Measurements from ENCODE around the gene PEX14.

Gene PEX14

DNA sequence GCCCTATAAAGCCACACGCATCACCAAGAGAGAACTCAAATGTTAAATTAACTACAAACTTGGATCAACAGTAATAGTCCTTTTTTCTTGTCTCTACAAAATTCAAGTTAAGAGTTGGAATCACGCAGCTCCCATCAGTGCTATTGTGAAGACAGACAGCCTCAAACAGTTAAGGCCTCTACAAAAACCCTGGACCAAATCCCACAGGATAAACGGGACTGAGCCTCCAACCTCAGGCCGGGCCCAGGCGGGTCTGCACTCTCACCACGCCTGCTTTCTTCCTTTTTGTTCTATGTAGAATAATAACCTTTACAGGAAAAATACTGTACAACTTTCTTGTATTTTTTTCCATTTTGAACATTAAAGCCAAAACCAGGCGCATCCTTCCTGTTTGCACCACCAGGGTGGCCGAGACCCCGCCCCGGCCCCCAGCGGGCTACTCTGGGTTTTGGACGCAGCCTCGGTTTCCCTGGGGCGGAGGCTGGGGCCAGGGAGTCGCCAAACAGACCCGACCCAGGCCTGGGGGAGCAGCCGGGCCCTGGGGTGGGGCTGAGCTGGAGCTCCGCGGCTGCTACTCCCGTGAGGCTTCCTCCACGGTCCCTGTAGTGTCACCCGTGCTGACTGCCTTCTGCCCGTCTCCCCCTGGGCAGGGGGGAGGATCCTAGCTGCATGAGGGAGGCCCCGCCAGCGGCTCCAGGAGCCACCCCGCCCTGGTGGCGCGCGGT lies 163.2 kb downstream of the PEX14 start:
- no peak for DNase-seq

DNA sequence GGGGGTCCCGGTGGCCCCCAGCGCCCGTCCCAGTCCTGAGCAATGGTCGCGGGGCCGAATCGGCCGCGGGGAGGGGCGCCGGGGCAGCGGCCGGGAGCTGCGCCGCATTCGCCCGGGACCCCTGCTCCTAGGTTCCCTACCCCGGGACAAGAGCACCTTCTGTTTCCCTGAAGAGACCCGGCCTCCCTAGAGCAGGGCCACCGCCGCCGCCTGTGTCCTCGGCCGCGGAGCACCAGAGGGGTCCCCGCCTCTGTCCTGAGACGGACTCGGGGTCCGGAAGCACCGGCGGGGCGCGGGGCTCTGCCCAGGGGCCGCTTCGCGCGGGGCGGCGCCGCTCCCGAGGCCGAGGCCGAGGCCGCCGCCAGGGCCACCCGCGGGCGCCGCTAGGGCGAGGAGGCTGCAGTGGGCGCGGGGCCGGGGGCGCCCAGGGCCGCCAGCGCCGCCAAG lies 163.8 kb downstream of the PEX14 start:
- DNase-seq: no peak

DNA sequence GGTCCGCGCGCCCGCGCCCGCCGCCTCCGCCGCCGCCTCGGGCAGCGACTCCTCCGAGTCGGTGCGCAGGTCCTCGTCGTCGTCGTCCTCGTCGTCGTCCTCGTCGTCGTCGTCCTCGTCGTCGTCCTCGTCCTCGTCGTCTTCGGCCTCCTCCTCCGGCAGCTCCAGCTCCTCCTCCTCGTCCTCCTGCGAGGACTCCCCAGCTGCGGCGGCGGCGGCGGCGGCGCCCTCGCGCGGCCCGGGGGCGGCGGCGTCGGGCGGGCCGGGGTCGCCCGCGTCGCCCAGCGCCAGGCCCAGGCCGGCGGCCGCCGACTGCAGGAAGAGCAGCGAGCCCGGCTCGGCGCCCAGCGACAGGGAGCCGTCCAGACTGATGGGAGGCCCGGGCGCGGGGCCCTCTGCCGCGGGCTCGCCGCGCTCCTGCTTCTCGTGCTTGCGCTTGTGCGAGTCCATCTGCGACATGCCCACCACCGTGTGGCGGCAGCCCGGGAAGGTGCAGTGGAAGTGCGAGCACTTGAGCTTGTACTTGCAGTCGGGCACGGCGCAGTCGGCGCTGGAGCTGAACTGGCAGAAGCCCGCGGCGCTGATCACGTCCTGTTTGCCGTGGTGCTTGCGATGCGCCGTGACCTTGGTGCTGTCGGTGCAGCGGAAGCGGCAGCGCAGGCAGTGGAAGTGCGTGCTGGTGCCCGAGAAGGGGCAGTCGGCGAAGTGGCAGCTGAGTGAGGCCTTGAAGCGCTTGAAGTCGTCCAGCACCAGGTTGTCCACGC lies 164.4 kb downstream of the PEX14 start:
- DNase-seq: no peak

DNA sequence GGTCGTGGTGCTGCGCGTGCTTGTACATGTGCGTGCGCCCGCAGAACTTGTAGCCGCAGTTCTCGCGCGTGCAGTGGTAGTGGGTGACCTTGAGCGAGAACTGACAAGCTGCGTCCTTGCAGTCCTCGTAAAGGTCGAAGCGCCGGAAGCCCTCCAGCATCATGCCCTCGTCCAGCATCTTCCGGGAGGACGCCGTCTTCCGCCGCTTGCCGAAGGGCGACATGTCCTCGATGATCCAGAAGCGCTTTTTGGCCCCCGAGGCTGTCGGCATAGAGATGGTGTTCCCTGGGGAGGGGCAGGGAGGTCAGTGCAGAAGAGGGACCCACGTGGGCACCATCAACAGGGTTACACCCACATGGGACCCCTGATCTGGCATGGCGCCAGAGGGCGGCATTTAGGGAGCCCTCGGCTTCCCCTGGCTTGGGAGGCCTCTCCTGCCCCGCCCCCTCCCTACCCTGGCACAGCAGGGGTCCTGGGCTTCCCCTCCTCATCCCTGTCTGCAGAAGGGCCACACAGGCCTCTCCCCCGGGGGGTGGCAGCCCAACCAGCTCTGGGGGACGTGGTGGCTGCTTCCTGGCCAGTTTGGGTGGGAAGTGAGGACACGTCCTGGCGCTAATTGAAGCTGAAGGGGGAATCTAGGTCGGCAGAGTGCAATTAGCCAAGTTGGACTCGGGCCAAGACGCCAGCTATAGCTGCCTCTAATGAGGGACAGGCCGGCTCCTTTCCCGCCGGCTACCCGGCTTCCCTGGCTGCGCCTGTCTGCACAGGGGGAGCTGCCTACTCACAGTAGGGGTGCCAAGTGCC lies 165.2 kb downstream of the PEX14 start:
- no peak for DNase-seq

DNA sequence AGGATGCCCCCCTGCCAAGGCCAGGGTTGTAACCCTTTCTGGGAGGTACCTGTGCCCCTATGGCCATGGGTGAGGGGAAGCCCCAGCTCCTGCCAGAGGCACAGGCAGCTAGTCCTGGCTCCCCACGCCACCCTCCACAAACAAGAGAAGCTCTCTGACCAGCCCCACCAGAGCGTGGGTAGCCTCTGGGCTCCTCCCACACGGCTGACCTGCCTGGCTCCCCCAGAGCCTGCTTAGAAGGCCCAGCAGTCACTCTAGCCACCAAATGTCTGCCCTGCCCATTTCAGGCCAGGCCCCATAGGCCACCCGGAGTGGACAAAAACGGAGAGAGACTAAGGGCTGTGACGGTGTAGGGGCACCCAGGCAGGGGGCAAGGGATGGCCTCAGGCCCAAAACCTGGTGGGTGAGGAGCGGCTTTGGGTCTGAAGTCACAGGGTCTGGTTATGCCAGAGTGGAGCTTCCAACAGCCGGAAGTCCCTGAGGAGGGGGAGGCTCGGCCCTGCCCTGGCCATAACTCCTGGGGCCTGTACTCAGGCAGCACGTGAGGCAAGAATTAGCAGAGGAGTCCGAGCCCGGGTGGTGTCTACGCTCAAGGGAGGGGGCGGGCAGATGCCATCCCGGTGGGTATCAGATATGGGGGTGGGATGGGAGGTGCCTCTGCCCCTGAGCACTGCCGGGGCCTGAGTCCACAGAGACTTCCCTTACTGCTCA lies 166.2 kb downstream of the PEX14 start:
- DNase-seq: no peak

DNA sequence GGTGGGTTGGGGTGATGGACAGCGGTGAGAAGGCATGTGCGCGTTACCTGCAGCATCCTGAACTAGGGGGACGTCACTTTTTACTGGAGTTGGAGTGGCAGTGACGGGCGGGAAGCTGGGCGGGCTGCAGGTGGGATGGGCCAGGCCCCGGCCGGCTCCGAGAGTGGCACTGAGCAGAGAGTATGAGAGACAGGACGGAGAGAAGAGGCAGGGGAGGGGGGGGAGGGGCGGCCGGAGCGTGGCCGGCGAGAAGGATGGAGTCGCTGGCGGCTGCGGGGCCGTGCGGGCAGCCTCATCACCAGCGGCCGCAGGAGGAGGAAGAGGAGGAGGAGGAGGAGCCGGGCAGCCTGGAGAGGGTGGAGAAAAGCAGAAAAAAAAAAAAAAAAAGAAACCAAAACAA lies 167.2 kb downstream of the PEX14 start:
- no peak for DNase-seq

DNA sequence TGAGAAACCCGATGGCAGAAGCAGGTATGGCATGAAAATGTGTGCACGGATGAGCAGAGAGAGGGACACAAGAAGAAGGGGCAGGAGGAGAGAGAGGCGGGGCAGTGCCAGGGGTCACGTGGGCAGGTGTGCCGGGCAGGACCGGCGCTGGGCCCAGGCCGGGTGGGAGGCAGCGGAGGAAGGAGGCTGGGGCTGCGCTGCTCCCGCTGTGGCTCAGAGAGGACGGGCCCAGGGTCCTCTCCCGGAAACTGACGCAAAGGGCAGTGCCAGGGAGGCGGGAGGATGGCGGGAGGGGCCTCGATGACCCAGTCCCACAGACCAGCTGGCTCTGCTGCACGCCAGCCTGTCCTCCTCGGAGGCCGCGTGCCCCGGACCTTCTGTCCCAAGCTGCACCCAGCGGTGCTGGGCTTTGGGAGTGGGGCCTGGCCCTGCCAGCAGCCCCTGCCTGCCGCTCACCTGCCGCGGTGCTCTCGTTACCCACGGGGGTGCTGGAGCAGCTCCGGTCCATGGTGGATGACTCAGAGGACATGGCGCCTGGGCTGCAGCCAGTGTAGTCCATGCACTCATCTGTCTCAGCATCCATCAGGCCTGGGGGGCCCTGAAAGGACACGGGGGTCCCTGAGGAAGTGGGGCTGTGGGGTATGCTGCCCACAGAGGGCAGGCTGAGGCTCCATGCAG lies 167.8 kb downstream of the PEX14 start:
- DNase-seq: no peak

DNA sequence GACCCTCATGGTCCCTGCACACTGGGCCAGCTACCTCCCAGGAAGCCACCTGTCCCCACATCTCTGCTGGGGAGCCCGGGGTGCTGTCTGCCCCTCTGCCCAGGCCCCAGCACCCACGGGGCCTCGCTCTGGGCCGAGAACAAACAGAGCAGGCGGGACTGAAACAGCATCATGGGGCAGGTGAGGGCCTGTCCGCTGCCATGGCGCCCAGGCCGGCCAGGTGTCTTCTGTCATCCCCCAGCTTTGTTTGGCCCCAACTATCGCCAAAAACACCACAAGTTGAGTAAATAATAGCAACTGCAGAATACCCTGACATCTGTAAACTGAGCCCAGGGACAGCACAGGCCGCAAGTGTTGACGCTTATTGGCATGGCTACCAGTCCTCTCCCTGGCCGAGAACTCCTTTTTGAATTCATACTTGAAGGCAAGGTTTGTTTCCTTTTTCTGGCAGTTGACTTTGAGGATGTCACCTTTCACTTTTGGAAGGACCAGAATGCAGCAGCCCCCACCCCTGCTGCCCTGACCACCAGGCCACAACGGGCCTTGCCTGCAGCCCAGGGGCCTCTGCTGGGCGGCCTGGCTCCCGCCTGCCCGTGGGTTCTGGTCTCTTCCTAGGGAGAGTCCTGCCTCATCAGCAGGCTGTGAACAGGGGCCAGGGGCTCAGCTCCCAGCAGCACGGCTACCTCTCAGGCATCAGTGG lies 169.0 kb downstream of the PEX14 start:
- no peak for DNase-seq

DNA sequence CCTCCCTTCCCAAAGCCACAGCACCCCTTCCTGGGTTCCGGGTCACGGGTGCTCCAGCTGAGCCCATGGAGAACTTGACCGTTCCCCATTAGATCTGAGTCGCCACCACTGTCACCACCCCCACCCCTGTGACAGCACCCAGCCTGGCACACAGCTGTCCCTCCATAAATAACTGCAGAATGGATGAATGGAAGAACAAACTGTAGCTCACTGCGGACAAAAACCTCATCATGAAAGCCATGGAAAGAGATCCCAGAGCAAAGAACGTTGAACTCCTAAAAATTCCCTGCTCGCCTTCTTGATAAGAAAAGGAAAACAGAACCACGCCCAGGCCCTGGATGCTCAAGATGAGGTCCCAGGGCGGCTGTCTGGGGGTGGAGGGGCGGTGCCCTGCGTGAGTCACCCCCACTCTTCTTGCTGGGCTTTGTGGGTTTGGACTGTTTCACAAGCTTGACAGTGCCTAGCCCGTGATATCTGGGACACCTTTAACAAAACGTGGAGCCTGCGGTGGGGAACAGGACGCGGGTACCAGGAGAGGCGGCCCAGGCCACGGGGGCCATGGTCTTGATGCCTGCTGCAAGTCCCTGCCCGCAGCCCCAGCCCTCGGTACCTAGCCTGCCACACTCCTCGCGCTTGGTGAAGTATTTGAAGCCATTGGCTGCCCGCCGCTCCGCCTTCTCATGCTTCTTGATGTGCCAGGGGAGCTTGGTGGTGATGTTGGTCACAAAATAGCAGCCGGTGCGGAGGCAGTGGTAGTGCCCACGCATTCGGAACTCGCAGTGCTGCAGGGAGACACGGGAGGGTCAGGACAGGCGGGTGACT lies 169.8 kb downstream of the PEX14 start:
- no peak for DNase-seq

DNA sequence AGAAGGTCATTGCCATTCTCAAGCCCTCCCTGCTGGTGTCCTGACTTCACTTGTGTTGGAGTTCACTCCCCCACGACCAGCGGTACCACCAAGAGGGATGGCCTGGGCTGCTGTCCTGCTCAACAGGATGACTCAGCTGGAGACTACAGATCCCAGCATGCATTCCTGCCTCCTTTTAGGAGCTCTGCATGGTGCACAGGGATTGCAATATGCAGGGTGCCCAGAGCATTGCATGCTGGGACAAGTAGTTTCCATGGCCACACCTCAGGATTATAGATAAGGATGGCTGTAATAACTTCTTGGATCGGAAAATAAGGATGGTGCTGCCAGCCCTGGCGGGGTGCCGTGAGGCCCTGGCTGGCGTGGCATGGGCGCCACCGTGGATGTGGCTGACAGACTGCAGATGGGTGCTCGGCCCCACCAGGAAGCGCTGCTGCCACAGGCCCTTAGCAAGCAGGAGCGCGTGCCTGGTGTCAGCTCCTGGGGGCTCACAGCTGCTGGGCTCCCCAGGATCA lies 171.7 kb downstream of the PEX14 start:
- DNase-seq: no peak

DNA sequence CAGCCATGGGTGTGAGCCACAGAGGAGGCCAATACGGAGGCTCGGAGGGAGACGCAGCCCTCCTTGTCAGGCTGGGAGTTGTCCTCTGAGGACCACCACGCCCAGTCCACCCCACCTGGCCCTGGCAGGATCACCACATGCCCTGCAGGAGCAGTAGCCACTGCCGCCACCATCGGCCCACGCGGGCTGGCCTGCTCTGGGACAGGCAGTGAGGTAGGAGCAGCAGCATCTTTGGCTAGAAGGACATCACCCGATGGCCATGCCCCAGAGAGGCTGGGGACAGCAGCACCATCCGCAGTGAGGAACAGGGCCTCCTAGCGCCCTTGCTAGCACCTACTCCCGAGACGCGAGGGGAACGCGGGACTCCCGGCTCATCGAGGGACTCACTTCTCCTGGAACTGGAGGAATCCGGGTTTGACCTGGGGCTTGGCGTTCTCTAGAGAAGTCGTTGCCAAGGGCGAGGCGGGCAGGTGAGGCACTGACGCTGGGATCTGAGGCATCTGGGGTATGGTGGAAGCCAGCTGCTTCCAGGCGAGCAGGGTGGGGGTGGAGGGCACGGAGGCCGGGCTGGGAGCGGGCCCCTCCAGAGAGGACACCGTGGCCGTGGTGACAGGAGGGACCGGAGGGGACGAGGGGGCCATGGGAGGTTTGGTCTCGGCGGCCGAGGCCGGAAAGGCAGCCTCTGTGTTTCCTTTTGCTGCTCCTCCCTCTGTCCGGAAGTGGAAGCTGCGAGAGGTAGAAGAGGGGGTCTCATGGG lies 172.8 kb downstream of the PEX14 start:
- DNase-seq: no peak

DNA sequence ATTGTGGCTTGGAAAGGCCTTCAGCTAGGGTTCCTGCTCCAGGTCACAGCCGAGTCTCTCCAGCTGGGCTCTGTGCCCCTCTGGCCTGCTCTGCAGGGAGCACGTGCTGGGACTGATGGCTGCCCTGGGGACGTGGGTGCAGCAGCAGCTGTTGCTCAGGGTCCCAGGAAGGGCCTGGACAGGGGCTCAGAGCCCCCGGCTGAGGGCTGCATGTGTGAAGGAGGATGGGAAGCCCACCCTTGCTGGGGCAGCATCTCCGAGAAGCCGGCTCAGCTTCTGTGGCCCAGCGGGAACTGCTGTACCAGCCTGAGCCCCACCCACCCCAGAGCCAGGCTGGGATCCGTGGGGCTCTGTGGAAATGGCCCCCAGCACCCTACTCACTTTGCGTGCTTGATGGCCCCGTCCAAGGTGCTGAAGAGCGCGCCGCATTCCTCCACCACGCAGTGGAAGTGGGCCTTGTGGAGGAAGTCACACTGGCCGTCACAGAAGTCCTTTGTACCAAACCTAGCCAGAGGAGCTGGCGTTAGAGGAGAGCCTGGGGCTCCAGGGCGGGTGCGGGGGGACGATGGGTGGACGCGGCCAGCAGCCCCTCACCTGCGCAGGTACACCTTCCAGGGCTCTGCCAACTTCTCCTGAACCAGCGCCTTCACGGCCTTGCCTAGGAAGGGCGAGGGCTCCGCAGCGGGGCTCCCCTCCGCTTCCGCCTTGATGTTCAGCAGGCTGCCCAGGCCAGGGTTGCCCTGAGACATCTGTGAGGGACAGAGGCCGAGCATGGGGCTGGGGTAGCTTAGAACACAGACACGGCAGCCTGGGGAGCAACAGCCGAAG lies 174.2 kb downstream of the PEX14 start:
- no peak for DNase-seq

DNA sequence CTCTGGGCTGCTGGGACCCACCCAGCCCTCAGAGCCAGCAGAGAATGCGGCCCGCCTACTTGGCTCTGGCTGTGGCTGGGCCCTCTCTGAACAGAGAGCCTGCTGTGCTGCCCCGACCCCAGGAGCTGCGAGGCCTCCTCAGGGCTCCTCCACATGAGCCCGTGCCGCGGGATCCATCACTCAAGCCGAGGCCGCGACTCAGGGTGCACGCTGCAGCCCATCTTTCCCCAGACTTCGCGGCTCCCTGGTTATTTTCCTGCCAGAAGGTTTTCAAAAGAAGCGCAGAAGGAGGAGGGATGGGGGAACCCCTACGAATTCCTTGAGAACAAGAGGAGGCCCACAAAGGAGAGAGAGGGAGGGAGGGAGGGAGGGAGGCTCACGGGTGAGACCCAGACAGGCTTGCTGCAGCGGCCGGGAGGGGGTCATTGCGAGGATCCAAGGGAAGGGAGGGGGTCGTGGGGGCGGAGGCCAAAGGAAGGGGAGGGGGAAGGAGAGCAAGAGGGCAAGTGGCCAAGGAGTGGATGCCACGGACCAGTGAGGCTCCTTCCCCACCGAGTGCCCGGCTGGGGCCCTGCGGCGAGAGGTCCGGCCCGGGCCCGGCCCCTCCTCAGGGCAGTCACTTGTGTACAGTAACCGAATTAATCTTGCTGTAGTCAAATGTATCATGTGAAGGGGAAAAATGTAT lies 174.9 kb downstream of the PEX14 start:
- DNase-seq: no peak

DNA sequence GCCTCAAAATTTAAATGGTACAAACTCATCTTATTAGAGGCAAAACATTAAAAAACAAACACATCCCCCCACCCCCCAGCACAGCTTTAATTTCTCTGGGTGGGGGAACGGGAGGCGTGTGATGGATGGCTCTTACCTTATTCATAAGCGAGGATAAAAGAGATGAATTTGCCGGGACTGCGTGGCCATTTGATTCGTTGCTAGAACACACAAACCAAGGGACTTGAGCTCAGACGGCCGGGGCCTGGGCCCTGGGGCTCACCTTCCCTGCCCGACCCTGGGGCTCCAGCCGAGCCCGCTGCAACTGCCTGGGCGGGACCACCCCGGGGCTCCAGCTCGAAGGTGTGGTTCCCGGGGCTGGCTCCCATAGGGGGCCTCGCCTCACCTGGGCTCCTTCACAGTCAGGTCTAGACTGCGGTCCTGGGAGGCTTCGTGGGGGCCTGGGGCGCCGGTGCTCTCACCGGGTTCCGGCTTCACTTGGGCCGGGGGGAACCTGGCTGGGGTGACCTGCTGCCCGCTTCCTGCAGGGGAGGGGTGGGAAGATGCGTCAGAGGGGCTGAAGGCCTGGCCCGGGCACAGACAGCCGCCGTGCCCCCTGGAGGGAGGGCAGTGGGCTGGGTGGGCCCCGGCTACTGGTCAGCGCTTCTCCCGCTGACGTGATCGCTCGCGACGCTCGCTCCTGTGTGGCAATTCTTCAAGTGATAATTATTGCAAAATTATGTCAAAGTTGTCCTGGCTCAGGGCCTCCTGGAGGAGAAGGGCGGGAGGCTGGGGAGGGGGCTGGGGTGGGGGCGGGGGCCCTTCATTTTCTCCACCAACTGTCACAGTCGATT lies 176.0 kb downstream of the PEX14 start:
- no peak for DNase-seq

DNA sequence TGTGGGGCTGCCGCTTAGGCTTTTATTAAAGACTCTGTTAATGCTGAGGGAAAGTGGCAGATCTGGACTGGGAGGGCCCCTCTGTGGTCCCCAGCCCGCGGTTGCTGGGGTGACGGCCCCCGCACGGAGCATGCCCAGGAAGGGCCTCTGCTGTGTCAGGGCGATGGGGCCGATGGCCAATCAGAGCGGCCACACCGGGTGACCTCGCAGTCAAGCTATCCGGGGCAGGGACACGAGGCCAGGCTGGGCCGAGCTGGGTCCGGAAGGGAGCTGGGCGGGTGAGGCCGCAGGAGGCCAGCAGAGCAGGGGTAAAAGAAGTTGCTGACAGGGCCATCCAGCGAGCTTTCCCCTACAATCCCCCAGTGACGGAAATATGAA lies 176.6 kb downstream of the PEX14 start:
- DNase-seq: no peak

DNA sequence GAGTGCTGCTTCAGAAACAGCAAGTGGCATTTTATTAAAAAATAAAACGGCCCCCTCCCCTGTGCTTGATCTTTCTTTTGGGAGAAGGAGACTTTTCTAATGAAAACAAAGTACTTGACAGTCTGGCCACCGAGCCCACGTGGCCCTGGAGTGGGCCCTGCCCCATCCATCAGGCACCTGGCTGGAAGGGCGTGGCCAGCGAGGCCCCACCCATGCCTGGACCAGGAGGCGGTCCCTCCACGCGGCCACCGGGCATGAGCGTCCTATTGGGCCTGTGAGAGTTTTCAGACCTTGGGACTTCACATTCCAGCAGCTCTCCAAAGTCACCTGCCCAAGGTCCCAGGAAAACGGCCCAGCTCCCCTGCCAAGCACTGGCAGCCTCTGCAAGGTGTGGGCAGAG lies 177.0 kb downstream of the PEX14 start:
- DNase-seq: no peak

DNA sequence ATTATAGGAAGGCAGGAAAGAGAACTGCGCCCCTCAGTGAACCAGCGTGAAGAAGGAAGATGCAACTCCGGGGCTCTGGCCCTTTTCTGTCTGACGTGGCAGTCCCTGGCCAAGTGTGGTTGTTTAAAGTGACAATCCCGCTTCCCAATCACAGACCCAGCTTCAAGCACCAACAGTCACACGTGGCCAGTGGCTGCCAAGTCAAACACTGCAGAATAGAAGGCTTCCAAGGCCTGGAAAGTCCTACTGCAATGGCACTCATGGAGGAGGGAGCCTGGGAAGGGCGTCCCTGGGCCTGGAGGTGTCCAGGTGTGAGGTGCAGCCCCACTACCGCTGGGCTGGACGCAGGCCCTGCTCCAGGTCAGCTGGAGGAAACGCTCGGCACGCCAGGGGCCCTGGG lies 177.9 kb downstream of the PEX14 start:
- DNase-seq: no peak

Measured in NCI-H524 treated with DMSO at 0.1 percent for 48 hours (cell line).